Astrocyte (in vitro differentiated cells and primary cell): ENCODE measurements around the gene MRNIP.

ENCODE experiments used
- CTCF ChIP-seq: IDR thresholded peaks from 2 replicates; pipeline ENCODE4 v1.5.1; 2011; ENCODE audit warnings: low read depth, mild to moderate bottlenecking, inconsistent platforms, low read length, moderate library complexity; ENCODE audit not compliant: insufficient read depth
- EZH2 ChIP-seq: IDR thresholded peaks from 2 replicates; pipeline ENCODE4 v1.6.1; 2012; ENCODE audit warnings: mild to moderate bottlenecking, low read length, inconsistent platforms; ENCODE audit not compliant: insufficient read depth

GRCh38 chr5:179824745-179825112, 33.9 kb downstream of the MRNIP start:
- TF ChIP-seq EZH2, result no peak
- no peak for TF ChIP-seq CTCF
